Fibroblast of skin of right biceps (primary cell): ENCODE results near the gene TYMP.
"Not testable (repeated sequence)": the region's sequence is repeated elsewhere in the genome, so short reads cannot be mapped to it uniquely, and the experiment has no call there.

Source experiments
- DNase-seq: peaks from one replicate; pipeline ENCODE4 v3.0.0-alpha.2; 2013

TYMP gene

DNA sequence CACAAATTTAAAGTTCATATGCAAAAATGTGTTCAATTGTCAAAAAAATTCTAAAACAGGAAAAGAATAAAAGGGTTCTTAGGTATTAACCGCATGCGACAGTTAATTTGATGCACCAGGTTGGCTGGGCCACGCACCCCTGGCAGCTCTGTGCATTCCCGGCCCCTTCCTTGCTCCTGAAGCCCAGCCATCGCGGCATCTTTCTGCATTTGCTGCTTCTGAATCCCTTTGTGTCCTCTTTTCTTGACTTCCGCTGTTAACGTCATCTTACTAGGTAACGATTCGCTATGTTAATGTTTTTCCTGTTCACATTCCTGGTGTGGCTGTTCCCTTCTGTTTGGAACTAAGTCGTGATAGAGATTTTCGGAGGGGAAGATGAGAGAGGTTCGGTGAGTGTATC lies 8.0 kb upstream of the TYMP start:
- DNase-seq = no peak

DNA sequence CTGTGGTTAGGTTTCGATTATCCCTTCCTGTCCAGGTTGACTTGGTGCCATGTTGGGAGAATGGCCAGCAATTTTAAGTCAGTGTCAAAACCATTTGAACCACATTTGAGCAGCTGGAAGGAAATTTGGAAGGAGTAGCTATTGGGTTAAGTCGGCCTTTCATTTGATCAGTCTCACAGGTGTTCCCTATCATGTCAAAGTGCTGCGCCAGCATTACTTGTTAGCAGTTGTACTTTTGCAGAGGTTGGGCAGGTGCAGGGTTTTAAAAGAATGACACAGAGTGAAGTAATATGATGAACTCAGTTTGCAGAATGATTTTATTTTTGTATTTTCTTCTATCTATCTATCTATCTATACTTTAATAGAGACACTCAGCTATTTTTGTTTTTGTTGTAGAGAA lies 6.4 kb upstream of the TYMP start:
- no peak for DNase-seq

- no peak for DNase-seq
Measured at GRCh38 chr22:50535113-50535512, 5.3 kb upstream of the TYMP start.

DNA sequence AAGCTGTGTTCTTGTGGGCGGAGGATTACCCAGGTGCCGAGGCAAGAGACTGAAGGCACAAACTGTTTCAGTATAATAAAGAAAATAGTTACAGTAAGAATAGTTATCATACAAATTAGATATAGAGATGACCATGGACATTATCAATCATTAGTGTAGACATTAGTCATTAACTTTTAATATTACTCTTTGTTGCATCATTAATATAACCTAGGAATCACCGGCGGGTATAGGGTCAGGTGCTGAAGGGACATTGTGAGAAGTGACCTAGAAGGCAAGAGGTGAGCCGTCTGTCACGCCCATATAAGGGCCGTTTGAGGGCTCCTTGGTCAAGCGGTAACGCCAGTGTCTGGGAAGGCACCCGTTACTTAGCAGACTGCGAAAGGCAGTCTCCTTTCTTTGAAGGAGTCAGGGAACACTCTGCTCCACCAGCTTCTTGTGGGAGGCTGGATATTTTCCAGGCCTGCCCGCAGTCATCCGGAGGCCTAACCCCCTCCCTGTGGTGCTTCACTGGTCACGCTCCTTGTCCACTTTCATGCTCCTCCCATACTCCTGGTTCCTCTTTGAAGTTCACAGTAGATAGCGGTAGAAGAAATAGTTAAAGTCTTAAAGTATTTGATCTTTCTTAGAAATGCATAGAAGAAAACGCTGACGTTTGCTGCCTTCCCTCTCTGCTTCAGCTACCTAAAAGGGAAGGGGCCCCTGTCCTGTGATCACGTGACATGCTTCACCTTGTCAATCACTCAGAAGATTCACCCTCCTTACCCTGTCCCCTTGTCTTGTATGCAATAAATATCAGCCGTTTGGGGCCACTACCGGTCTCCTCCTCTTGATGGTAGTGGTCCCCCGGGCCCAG lies 4.3 kb upstream of the TYMP start:
- not testable (repeated sequence) for DNase-seq

- no peak for DNase-seq
Measured at GRCh38 chr22:50532824-50533796, 3.3 kb upstream of the TYMP start.

DNA sequence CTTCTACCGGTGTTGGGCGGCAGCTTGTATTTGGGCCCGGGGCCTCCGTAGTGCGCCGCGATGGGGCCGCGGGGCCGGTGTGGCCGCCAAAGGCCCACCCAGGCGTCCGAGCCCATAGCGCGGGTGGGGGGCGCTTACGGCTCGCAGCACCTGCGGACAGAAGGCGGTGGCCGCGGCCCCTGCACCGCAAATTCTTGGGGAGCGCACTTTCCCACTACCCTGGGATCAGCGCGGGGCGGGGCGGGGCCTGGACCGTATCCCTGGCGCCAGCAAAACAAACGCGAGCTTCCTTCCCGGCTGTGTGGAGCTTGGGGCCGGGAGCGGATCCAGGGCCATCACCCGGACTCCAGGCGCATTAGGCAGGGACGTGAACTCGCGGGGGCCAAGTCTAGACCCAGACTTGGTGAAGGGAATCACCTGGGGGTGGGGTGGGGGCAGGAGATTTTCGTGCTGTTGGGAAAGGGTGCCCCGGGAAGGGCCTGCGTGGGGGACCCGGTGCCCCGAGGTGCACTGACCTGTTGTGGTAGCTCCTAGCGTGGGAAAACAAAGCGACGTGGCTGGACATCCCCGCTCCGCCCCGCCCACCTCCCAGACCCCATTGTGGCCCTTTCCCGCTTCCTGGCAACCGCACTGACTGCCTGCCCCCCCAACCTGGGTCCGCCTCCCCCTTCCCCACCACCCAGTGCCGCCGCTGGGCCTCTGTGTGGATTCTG lies 2.3 kb upstream of the TYMP start:
- peak; percentile 59 for DNase-seq

- no peak for DNase-seq
Measured at GRCh38 chr22:50531546-50531961, 1.7 kb upstream of the TYMP start.

DNA sequence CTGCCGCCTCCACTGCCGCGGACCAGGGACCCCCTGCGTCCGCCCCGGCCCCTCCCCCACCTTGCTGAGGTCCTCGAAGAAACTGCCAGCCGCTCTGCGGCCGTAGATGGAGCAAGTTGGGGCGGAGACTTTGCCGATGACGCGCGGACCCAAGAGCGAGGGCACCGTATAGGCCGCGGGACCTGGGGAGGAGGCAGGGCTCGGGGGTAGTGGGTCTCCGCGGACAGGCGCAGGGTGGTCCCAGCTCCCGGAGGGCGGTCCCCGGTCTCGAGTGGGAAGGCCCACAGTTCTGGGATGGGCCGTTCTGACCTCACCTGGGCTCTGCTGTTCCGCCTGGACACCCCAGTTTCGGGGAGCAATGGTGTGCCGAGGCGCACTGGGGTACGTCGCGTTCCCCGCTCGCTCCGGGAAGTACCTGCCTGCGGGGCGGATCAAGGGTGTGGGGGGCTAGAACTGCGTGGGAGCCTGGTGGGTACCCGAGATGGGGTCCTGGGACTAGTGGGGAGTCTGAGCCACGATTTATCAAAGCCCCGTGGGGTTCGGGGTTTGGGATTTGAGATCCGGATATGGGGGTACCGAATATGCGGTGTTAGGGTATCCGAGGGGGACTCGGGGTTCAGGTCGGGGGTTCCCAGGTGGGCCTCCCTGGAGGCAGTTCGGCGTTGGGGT lies 1.2 kb upstream of the TYMP start:
- DNase-seq = peak; percentile 74

DNA sequence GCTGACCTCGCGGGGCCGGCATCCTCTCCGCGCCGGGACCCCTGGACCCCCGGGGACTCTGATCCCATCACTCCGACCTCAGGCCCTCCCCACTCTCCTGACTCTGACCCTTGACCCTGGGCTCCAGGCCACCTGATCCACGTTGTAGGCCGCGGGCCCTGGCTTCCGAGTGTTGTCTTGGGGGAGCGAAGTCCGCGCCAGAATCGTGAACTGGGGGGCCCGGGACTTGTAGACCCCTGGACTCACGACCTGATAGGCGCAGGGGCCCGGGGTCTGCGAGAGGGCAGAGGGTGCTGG lies 716 bp upstream of the TYMP start:
- DNase-seq = no peak

- DNase-seq = no peak
Measured at GRCh38 chr22:50529416-50529896, 356 bp downstream of the TYMP start.

DNA sequence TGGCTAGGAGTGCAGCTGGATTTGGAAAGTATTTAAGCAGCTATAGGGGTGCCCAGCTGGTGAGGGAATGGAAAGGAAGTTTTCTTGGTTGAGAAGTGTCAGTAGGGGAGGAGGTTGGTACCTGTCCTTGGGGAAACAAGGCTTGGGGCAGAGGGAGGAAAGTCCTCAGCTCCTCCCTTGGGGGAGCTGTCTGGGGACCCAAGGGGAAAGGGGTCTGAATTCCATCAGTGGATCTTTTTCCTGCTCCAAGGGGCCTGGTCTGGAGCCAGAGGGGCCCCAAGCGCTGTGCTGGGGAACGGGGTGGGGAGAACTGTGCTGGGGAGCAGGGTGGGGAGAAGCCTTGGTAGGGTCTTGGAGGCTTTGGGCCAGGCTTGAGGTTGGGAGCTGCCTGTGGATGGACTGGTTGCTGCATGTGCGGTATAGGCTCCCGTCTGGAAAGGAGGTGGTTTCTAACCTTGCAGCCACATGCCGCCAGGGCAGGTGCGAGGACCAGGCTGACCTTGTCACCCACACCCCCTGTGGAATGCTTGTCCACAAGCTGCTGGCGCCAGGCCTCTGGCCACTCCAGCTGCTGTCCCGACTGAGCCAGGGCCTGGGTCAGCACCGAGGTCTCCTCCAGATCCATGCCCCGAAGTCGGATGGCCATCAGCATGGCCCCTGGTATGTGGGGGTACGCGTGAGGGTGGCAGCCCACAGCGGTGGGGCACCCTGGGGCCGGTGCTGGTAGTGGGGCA lies 963 bp downstream of the TYMP start:
- no peak for DNase-seq

- no peak for DNase-seq
Measured at GRCh38 chr22:50527921-50528681, 1.7 kb downstream of the TYMP start.

- DNase-seq = no peak
Measured at GRCh38 chr22:50526834-50527801, 2.7 kb downstream of the TYMP start.

DNA sequence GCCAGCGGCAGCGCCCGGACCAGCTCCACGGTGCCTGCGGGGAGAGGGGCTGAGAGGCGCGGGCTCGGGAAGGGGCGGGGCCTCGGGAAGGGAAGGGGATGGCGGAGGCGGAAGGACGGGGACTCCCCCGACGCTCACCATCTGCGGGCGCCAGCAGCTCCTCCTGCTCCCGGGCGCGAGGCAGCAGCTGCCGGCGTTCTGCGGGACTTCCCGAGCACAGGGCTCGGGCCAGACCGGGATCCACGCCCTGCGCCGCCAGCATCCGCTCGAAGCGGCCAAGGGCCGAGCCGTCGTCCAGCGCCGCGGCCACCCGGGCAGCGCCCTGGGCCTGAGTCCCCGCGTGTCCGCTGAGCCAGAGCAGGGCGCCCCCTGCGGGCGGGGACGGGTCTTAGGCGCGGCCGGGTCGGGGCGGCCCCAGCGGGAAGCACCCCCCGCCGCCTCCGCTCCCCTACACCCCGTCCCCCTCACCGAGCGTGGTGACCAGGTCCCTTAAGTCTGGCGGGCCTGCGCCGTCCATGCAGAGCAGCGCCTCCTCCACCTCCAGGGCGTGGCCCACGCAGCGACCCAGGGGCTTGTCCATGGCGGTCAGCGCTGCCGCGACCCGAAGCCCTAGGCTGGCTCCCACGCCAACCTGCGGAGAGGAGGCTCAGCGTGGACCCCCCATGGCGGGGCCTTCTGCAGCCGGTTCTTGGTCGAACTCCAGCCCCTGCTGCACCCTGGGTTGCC lies 3.5 kb downstream of the TYMP start:
- DNase-seq = peak; percentile 81

DNA sequence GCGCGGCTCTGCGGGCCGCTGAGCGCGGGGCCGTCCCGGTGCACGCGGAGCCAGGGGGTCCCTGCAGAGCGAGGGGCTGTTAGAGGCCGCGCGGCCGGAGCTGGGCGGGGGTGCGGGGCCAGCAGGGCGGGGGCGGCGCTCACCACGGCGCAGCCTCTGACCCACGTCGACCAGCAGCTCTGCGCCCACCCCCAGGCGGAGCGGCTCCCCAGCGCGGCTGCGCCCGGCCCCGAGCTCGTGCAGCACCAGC lies 4.0 kb downstream of the TYMP start:
- no peak for DNase-seq

DNA sequence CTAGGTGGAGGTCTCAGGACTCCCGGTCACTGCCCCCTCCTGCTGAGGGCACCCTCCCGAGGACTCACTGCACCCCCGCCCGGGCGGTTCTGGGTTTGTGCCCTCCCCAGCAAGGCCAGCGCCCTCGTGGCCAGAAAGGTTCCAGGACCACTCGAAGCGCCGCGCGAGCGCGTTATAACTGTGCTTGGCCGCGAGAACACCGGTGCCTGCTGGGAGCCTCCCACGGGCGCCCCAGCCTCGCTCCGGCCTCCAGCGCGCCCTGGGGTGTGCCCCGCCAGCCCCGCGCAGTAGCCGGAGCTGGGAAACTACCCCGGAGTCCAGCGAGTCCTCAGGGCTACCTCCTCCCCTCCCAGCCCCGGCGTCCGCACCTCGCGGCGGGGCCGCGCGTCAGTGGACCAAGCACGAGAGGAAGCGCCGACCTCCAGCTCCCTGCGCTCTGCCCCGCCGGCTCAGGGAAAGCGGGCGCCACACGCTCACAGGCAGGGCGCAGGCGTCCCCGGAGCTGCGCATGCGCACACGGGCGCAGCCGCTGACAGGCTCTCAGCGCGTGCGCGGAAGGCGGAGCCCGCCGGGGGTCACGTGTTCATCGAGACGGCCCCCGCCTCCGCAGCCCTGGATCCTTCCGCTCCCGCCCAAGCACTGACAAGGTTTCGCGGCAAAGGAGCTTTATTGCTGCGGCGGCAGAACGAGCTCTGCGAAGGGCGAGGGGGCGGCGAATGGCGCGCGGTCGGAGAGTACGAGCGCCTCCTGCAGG lies 4.5 kb downstream of the TYMP start, which contains the start of gene SCO2:
Gene SCO2, minus strand, starts transcription at position 495 of the 754 bp plus-strand sequence. CDS start 1,187 bp downstream, outside the sequence.
- DNase-seq = peak; percentile 98

DNA sequence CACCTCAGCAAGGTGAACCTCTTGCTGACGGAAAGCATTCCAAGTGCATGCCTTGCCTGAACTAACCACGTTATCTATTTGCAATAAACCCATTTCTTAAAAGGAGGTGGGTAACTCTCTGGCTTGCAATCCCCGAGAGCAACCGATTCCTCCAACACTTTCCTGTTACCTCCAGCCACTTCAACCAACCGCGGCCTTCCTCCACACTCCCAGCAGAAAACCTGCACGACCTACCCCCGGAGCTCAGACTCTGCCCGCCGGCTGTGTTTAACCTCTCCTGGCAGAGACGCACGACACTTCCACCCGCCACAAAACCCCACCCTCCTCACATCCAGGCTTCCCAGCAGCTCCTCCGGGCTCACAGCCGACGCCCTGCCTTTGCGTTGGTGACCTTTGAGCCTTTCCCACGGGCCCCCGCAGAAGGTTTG lies 5.1 kb downstream of the TYMP start:
- DNase-seq = no peak
